GM21390 (cell line): ENCODE data around the gene OR1M1.
A peak's percentile ranks its signal among the peaks of the same experiment; 100 is the strongest.

Experiments used
- ATAC-seq: cut with Tn5 transposase; IDR thresholded peaks from one replicate; pipeline ENCODE4 v1.9.1; 2021; ENCODE audit not compliant: unreplicated experiment

Gene OR1M1

DNA sequence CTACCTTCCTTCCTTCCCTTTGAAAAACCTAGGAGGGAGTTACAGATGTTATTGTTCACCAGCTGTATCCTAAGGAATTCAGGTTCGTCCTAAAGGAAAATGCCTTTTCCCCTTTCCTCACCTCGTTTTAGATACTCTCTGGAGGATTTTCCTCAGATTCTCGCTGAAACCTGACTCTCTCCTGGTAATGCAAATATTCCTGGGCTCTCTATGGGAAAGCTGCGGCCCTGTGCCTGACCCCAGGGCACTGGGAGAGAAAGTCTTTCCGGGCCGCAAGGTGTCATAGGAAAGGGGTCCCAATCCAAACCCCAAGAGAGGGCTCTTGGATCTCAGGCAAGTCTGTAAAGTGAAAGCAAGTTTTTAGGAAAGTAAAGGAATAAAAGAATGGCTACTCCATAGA lies 13.1 kb upstream of the OR1M1 start:
- ATAC-seq, result no peak

- no peak for ATAC-seq
Measured at GRCh38 chr19:9075064-9075949, 11.6 kb upstream of the OR1M1 start.

DNA sequence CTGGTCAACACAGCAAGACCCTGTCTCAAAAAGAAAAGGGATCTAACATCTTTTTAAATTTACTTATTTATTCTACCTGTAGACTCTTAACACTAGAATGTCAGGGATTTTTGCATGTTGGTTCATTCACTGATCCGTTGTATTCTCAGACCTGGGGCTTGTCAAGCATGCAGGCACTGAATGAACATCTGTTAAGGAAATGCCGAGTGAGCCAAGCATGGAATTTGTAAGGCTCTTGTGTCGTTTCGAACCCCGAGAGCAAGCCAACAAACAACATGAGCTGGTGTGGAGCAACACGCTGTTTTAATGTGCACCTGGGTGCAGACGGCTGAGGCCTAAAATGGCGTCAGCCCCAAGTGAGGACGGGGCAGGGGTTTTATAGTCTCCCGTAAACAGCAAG lies 10.0 kb upstream of the OR1M1 start:
- ATAC-seq, result no peak

DNA sequence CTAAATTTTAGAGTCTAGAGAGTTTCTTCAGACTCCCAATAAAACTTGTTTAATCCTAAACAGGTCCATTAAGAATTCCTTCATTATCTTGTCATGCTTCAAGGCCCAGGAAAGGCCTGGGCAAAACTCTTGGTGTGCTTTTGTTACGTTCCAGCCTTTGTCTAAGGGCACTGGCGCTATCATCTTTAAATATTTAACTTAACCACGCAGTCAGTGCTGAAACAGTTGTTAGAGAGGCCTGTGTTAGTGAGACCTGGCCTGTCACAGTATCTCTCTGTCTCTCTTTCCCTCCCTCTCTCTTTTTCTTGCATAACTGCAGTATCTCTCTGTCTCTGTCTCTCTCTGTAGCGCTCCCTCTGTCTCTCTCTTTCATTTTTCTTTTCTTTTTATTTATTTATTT lies 8.2 kb upstream of the OR1M1 start:
- no peak for ATAC-seq

DNA sequence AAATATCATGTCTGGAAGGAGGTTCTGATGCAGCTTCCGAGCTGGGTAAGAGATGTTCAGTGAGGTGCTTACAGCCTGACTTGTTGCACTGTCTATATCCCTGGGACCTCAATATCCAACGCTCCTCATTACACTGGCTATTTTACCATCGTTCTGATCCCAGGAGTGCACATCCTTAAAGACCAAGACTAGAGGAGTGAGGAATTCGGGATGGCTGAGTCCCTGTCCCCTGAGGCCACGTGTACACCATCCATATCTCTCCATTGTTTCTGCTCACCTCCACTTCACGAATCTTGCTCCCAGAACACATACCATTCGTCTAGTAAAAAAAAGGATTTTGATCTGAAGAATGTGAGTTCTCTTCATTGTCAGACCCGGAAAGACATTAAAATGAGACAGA lies 20.5 kb downstream of the OR1M1 start, which contains the start of gene OR7G2:
OR7G2 (minus strand) TSS at position 101 of the 400 bp plus-strand sequence. CDS start 4,232 bp downstream, outside the sequence.
- no peak for ATAC-seq

DNA sequence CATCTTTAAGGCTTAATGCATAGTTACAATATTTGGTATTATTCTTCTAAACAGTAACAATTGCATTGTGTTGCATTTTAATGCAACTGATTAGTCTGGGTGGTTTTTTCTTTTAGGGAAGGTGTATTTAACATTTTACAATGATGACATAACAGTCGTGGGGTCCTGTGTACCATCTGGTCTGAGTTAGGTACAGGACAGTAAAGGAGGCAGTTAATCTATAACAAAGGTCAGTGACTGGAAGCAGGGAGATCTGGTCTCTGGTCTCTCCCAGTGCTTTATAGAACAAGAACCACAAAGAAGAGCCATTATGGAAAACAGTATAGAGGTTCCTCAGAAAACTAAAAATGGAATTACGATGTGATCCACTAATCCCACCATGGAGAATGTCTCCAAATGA lies 23.1 kb downstream of the OR1M1 start:
- no peak for ATAC-seq

- ATAC-seq, result no peak
Measured at GRCh38 chr19:9115307-9115813, 28.5 kb downstream of the OR1M1 start, which contains the start of gene OR7G1. TSS of gene OR7G1 (minus strand) at chr19:9115763. CDS start at chr19:9115763, 0 bp downstream.

GRCh38 chr19:9116547-9116946 lies 29.7 kb downstream of the OR1M1 start:
- no peak for ATAC-seq

- ATAC-seq, result no peak
Measured at GRCh38 chr19:9126900-9127405, 40.1 kb downstream of the OR1M1 start, which contains the start of gene OR7G3. TSS of gene OR7G3 (minus strand) at chr19:9126950. CDS start at chr19:9126950, 0 bp downstream.

- no peak for ATAC-seq
Measured at GRCh38 chr19:9128171-9128570, 41.3 kb downstream of the OR1M1 start.

DNA sequence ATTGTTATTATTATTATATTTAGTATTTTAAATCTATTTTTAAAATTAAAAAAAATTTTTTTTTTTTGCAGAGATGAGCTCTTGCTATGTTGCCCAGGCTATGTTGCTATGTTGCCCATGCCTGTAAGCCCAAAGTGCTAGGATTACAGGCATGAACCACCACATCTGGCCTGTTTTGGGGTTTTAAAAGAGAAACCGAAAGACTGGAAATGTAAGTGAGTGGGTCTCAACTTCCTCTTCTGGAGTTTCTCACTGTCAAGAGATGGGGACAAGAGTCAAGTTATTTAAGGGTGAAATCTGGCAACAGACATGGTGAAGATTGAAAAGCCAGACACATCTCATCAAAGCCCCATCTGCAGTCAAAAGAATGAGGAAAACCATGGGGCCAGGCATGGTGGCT lies 44.1 kb downstream of the OR1M1 start:
- no peak for ATAC-seq

DNA sequence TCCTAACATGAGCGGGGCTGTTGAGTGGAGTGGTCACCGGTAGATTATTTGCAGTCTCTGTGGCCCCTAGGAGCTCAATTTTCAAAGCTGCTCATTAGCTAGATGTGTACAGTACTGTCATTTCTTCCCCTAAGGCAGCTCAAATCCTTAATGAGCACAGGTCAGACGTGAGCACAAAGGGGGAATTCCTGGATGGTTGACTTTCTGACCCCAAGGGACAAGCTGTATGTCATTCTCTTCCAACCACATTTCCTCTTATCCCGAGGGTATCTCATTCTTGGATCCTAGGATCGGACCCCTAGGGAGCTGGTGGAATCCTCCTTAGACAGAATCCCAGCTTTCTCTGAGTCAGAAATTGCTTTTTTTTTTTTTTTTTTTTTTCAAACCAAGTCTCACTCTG lies 45.6 kb downstream of the OR1M1 start:
- ATAC-seq, result no peak

DNA sequence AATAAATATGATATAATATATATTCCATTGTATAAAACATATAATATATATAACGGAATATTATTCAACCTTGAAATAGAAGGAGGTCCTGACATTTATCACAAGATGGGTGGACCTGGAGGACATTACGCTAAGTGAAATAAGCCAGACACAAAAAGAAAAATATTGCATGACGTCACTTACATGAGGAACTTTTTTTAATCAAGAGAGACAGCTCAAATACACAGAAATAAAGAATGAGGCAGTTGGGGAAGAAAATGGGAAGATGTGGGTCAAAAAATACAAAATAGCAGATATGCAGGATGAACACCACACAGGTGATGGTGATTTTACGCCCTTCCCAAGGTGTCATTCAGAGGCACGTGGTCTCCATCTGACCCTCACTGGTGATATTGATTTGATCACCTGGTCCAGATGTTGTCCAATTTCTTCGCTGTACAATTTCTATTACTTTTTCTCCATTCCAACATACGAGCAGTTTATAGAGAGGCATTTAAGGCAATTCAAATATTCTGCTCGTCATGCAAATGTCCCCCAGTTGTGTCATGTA lies 52.8 kb downstream of the OR1M1 start:
- peak; percentile 24 for ATAC-seq

GRCh38 chr19:9140159-9140874 lies 53.5 kb downstream of the OR1M1 start, which contains the start of gene ZNF317:
TSS of gene ZNF317 (plus strand) at chr19:9140397. CDS start at chr19:9156017, 15,620 bp downstream.
- peak; percentile 95 for ATAC-seq

DNA sequence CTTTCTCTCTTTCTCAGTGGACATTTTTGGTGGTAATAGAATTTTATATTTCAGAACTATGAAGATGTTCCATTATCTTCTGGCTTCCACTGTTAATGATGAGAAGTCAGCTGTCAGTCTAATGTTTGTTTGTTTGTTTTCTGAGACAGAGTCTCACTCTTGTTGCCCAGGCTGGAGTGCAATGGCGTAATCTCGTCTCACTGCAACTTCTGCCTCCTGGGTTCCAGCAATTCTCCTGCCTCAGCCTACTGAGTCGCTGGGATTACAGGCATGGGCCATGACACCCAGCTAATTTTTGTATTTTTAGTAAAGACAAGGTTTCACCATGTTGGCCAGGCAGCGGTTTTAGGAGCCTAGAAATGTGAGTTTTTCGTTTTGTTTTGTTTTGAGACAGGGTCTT lies 58.1 kb downstream of the OR1M1 start:
- ATAC-seq, result no peak
